IMR-90 (cell line): ENCODE measurements around the gene IRAK2. TPM values are rescaled to one million over a fixed set of nuclear protein-coding genes. Genes with fewer than 3 reads are reported as not detected.

Experiments used
- ATAC-seq: fragments of 200-7000 bp; cut with Tn5 transposase; 2 replicates; pipeline ENCODE4 v1.9.1; 2020; ENCODE audit warnings: low read depth, mild to moderate bottlenecking, moderate library complexity
- BruUV-seq: library from RNA; stranded (reverse); fragments of 400-500 nt; replicated peaks from 2 replicates; lab custom pipeline; 2021; lab: Mats Ljungman, UMichigan
- CTCF ChIA-PET: fragments of 300-600 bp; formaldehyde crosslinking; extraction: SDS; loops from one replicate; lab custom pipeline; 2021; ENCODE audit warnings: antibody characterized with exemption; lab: Yijun Ruan, JAX
- POLR2A ChIA-PET: fragments of 300-600 bp; sonication (Branson Sonifier 250); formaldehyde crosslinking; loops from one replicate; lab custom pipeline; 2022; ENCODE audit warnings: antibody characterized with exemption; ENCODE audit not compliant: unreplicated experiment; lab: Charles Lee
- DNase-seq: peaks from one replicate; pipeline ENCODE4 v3.0.0; 2013
- H2AFZ ChIP-seq: replicated peaks from 2 replicates; pipeline ENCODE3; 2013; ENCODE audit warnings: low read length, mild to moderate bottlenecking; ENCODE audit not compliant: poor library complexity
- H2AK5ac ChIP-seq: 2 replicates; pipeline ENCODE4 v1.6.1; 2013; ENCODE audit warnings: low read depth, low read length, inconsistent platforms
- H2AK9ac ChIP-seq: replicated peaks from 2 replicates; pipeline ENCODE3; 2013; ENCODE audit warnings: mild to moderate bottlenecking, low read depth, low read length, moderate library complexity; ENCODE audit not compliant: poor library complexity
- H2BK120ac ChIP-seq: 2 replicates; pipeline ENCODE4 v1.6.1; 2013; ENCODE audit warnings: low read depth, low read length, inconsistent platforms
- H2BK15ac ChIP-seq: 3 replicates; pipeline ENCODE4 v1.6.1; 2013; ENCODE audit warnings: low read depth, low read length, inconsistent platforms
- H2BK20ac ChIP-seq: 2 replicates; pipeline ENCODE4 v1.6.1; 2013; ENCODE audit warnings: low read depth, mild to moderate bottlenecking, inconsistent platforms, low read length, moderate library complexity
- H2BK5ac ChIP-seq: 2 replicates; pipeline ENCODE4 v1.6.1; 2013; ENCODE audit warnings: mild to moderate bottlenecking, low read depth, low read length, inconsistent platforms; ENCODE audit not compliant: poor library complexity, severe bottlenecking
- H3K14ac ChIP-seq: replicated peaks from 2 replicates; pipeline ENCODE4 v1.6.1; 2013; ENCODE audit warnings: low read depth, low read length, inconsistent platforms
- H3K18ac ChIP-seq: 2 replicates; pipeline ENCODE4 v1.6.1; 2013; ENCODE audit warnings: low read depth, low read length, control low read depth
- H3K23ac ChIP-seq: 2 replicates; pipeline ENCODE4 v1.6.1; 2013; ENCODE audit warnings: low read depth, low read length, inconsistent platforms
- H3K27ac ChIP-seq: 2 replicates; pipeline ENCODE4 v1.5.1; 2013; ENCODE audit warnings: mild to moderate bottlenecking, control low read depth, low read length; ENCODE audit not compliant: insufficient read depth
- H3K27me3 ChIP-seq: 2 replicates; pipeline ENCODE4 v1.6.1; 2013; ENCODE audit warnings: low read length; ENCODE audit not compliant: control insufficient read depth, insufficient read depth
- H3K36me3 ChIP-seq: 2 replicates; pipeline ENCODE4 v1.6.1; 2013; ENCODE audit warnings: low read length, mixed read lengths; ENCODE audit not compliant: control insufficient read depth, insufficient read depth
- H3K4ac ChIP-seq: 2 replicates; pipeline ENCODE4 v1.6.1; 2013; ENCODE audit warnings: low read depth, low read length, inconsistent platforms
- H3K4me1 ChIP-seq: 2 replicates; pipeline ENCODE4 v1.6.1; 2013; ENCODE audit warnings: low read length, mixed read lengths; ENCODE audit not compliant: control insufficient read depth, insufficient read depth
- H3K4me2 ChIP-seq: 2 replicates; pipeline ENCODE4 v1.6.1; 2013; ENCODE audit warnings: low read depth, mild to moderate bottlenecking, control low read depth, low read length, moderate library complexity
- H3K4me3 ChIP-seq: 2 replicates; pipeline ENCODE4 v1.5.1; 2013; ENCODE audit warnings: low read depth, mild to moderate bottlenecking, control low read depth, low read length, moderate library complexity; ENCODE audit not compliant: insufficient read depth
- H3K56ac ChIP-seq: 2 replicates; pipeline ENCODE4 v1.6.1; 2013; ENCODE audit warnings: low read length, inconsistent platforms; ENCODE audit not compliant: insufficient read depth; ENCODE audit errors: extremely low read depth
- H3K79me1 ChIP-seq, 2 experiments: 2 replicates each; pipeline ENCODE4 v1.6.1; 2013; ENCODE audit warnings: low read length in 2 of 2, inconsistent platforms in 1 of 2, low read depth in 1 of 2
- H3K9ac ChIP-seq: 2 replicates; pipeline ENCODE4 v1.6.1; 2013; ENCODE audit warnings: low read depth, low read length, control low read depth
- H3K9me1 ChIP-seq: 2 replicates; pipeline ENCODE4 v1.6.1; 2013; ENCODE audit warnings: low read length, inconsistent platforms; ENCODE audit not compliant: insufficient read depth
- H3K9me3 ChIP-seq: 2 replicates; pipeline ENCODE4 v1.6.1; 2013; ENCODE audit warnings: low read length; ENCODE audit not compliant: control insufficient read depth, insufficient read depth
- H4K20me1 ChIP-seq: 2 replicates; pipeline ENCODE4 v1.6.1; 2013; ENCODE audit warnings: low read length, inconsistent platforms; ENCODE audit not compliant: insufficient read depth
- H4K5ac ChIP-seq: 2 replicates; pipeline ENCODE4 v1.6.1; 2013; ENCODE audit warnings: mild to moderate bottlenecking, low read depth, low read length, control low read depth
- H4K8ac ChIP-seq, 2 experiments: 2 replicates each; pipeline ENCODE4 v1.6.1; 2013; ENCODE audit warnings: low read depth in 2 of 2, low read length in 2 of 2, control low read depth in 1 of 2, inconsistent platforms in 1 of 2
- H4K91ac ChIP-seq: 2 replicates; pipeline ENCODE4 v1.6.1; 2013; ENCODE audit warnings: low read depth, low read length, inconsistent platforms; ENCODE audit not compliant: insufficient read depth
- BHLHE40 ChIP-seq: fragments of 150-350 bp; IDR thresholded peaks from 2 replicates; pipeline ENCODE4 v1.6.1; 2016; ENCODE audit warnings: mild to moderate bottlenecking, low read depth, low read length
- CEBPB ChIP-seq: IDR thresholded peaks from 2 replicates; pipeline ENCODE4 v1.6.1; 2012; ENCODE audit warnings: low read depth, low read length, improper control_type of control experiment
- CHD1 ChIP-seq: IDR thresholded peaks from 2 replicates; pipeline ENCODE4 v1.6.1; 2012; ENCODE audit warnings: low read depth, low read length, improper control_type of control experiment
- CTCF ChIP-seq: conservative IDR thresholded peaks from 2 replicates; pipeline ENCODE4 v1.5.1; 2012; ENCODE audit warnings: mild to moderate bottlenecking, low read depth, low read length, improper control_type of control experiment
- ELK1 ChIP-seq: fragments of 150-350 bp; IDR thresholded peaks from 2 replicates; pipeline ENCODE4 v1.6.1; 2016; ENCODE audit warnings: low read depth, mild to moderate bottlenecking, low read length, moderate library complexity, borderline replicate concordance
- FOS ChIP-seq: fragments of 150-350 bp; IDR thresholded peaks from 2 replicates; pipeline ENCODE4 v1.6.1; 2016; ENCODE audit warnings: low read depth, low read length
- MAFK ChIP-seq: IDR thresholded peaks from 2 replicates; pipeline ENCODE4 v1.6.1; 2012; ENCODE audit warnings: low read depth, low read length, improper control_type of control experiment
- MAZ ChIP-seq: IDR thresholded peaks from 2 replicates; pipeline ENCODE4 v1.6.1; 2012; ENCODE audit warnings: low read depth, mild to moderate bottlenecking, low read length, improper control_type of control experiment, moderate library complexity, borderline replicate concordance
- MXI1 ChIP-seq: IDR thresholded peaks from 2 replicates; pipeline ENCODE4 v1.6.1; 2012; ENCODE audit warnings: low read depth, mild to moderate bottlenecking, low read length, moderate library complexity, borderline replicate concordance
- NFE2L2 ChIP-seq: fragments of 150-350 bp; IDR thresholded peaks from 2 replicates; pipeline ENCODE4 v1.6.1; 2016; ENCODE audit warnings: low read depth, mild to moderate bottlenecking, low read length
- POLR2A ChIP-seq: IDR thresholded peaks from 2 replicates; pipeline ENCODE4 v1.6.1; 2012; ENCODE audit warnings: mild to moderate bottlenecking, low read depth, low read length
- RAD21 ChIP-seq: IDR thresholded peaks from 2 replicates; pipeline ENCODE4 v1.6.1; 2012; ENCODE audit warnings: low read length, improper control_type of control experiment
- RCOR1 ChIP-seq: IDR thresholded peaks from 2 replicates; pipeline ENCODE4 v1.6.1; 2012; ENCODE audit warnings: mild to moderate bottlenecking, low read length, improper control_type of control experiment; ENCODE audit not compliant: insufficient replicate concordance
- RFX5 ChIP-seq: IDR thresholded peaks from 2 replicates; pipeline ENCODE4 v1.8.0; 2012; ENCODE audit warnings: low read depth, mild to moderate bottlenecking, low read length, moderate library complexity
- SMC3 ChIP-seq: fragments of 150-350 bp; IDR thresholded peaks from 2 replicates; pipeline ENCODE4 v1.6.1; 2016; ENCODE audit warnings: low read depth, mild to moderate bottlenecking, antibody characterized with exemption, low read length, moderate library complexity
- USF2 ChIP-seq: fragments of 150-350 bp; IDR thresholded peaks from 2 replicates; pipeline ENCODE4 v1.6.1; 2017; ENCODE audit warnings: mild to moderate bottlenecking, antibody characterized with exemption, low read length, low read depth
- WGBS, 2 experiments: methylation state at CpG; one replicate each; pipeline versions ENCODE4 v1.1.5 to v1.1.7; 2013; ENCODE audit warnings: missing lambda C conversion rate in 2 of 2; ENCODE audit not compliant: insufficient read length in 1 of 2; ENCODE audit errors: extremely low coverage in 2 of 2; 5-methylcytosine and 5-hydroxymethylcytosine counted together
- dilution Hi-C: fragments of 300-500 bp; cut with HindIII; formaldehyde crosslinking; loops from one replicate; pipeline ENCODE4 v1.14.3; 2018; ENCODE audit warnings: low sequenced_read_pairs; ENCODE audit not compliant: unreplicated experiment
- in situ Hi-C: fragments of 300-500 bp; cut with MboI; formaldehyde crosslinking; loops from 3 replicates; pipeline ENCODE4 v1.14.3; 2019; ENCODE audit warnings: low sequenced_read_pairs, inconsistent platforms, mixed read lengths
- intact Hi-C: fragments of 100-400 bp; cut with micrococcal nuclease; formaldehyde crosslinking; loops from 2 replicates; pipeline ENCODE4 v1.10.0; 2022
- polyA plus RNA-seq, 3 experiments: library from polyadenylated mRNA; depleted of rRNA; stranded (reverse); fragments of >200 nt; gene quantifications; 2 replicates each; pipeline ENCODE4 v1.2.3, GENCODE V29; 2012; ENCODE audit warnings: low replicate concordance in 1 of 3
- total RNA-seq: library from RNA; depleted of rRNA; stranded (reverse); fragments of >200 nt; gene quantifications from 2 replicates; pipeline ENCODE4 v1.2.3, GENCODE V29; 2012

IRAK2 gene
- total and polyA plus RNA-seq, 2 of the 4 experiments (the other 2 are of a cell fraction) = 6.9 to 8.1 TPM

GRCh38 chr3:10259036-10259435, 94.3 kb downstream of the IRAK2 start:
- BruUV-seq = no TSS peak
- ChIA-PET CTCF (no interaction called here), POLR2A (no interaction called here)
- Histone ChIP-seq H3K18ac (no peak overlapping the region), H3K9me3 (no peaks in the 10 kb centered on the region), H3K14ac (no peak overlapping the region), H3K27me3 (no peaks in the 10 kb centered on the region), H2BK15ac (no peak overlapping the region), H3K23ac (no peak overlapping the region), H2AK9ac (no peak overlapping the region), H3K79me1 (peaks cover 26 to 69% of the 10 kb centered on the region in 2 experiments), H2AK5ac (no peak overlapping the region), H3K4ac (no peak overlapping the region), H3K27ac (no peak overlapping the region), H3K9ac (no peak overlapping the region), H4K8ac (no peak overlapping the region), H3K9me1 (peaks cover 8% of the 10 kb centered on the region), H2AFZ (no peak overlapping the region), H3K36me3 (peaks cover 38% of the 10 kb centered on the region), H4K5ac (no peak overlapping the region), H3K56ac (no peak overlapping the region), H2BK20ac (no peak overlapping the region), H3K4me2 (no peak overlapping the region), H3K4me3 (no peak overlapping the region), H4K91ac (no peak overlapping the region), H3K4me1 (peaks cover 4% of the 10 kb centered on the region; the same call in 1 of the 2 replicates), H2BK120ac (no peak overlapping the region), H2BK5ac (no peak overlapping the region), H4K20me1 (peaks cover 14% of the 10 kb centered on the region)
- no peak for DNase-seq
- in situ Hi-C loops (no loop called here), intact Hi-C loops (no loop called here), dilution Hi-C loops (no loop called here)
- no peak for TF ChIP-seq FOS
- no peak for TF ChIP-seq POLR2A
- TF ChIP-seq CEBPB = no peak
- TF ChIP-seq RFX5 = no peak
- no peak for TF ChIP-seq SMC3
- no peak for TF ChIP-seq MAFK
- no peak for TF ChIP-seq NFE2L2
- no peak for TF ChIP-seq MAZ
- TF ChIP-seq RCOR1 = no peak
- TF ChIP-seq CTCF = no peak
- TF ChIP-seq CHD1 = no peak
- no peak for TF ChIP-seq BHLHE40
- no peak for TF ChIP-seq ELK1
- no peak for TF ChIP-seq RAD21
- no peak for TF ChIP-seq USF2
- TF ChIP-seq MXI1 = no peak
- ATAC-seq = no peak
- 96% methylated on average over 7 of the region's 7 CpGs; no CpG with 5 or more reads in 1 of the 2 experiments for WGBS, 2 experiments
